GM12872 (cell line): ENCODE results near the gene B3GALT6.

Experiments used
- CTCF ChIP-seq: IDR thresholded peaks from 3 replicates; pipeline ENCODE4 v1.5.1; 2011; ENCODE audit warnings: low read depth, mild to moderate bottlenecking, low read length, moderate library complexity; ENCODE audit not compliant: insufficient read depth

Gene B3GALT6

DNA sequence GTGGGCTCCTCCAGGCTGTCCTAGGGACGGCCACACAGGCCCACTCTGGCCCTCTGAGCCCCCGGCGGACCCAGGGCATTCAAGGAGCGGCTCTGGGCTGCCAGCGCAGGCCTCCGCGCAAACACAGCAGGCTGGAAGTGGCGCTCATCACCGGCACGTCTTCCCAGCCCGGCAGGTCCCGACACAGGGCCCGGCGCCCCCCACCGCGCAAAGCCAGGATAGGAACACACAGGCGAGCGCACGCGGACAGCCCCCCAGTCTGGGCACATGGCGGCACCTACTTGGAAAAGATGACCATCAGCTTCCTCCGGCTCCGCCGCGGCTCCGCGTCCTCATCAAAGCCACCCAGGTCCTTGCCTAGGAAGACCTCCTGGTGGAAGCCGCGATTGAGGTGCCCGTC lies 3.9 kb upstream of the B3GALT6 start:
- TF ChIP-seq CTCF = no peak

- TF ChIP-seq CTCF = no peak
These were observed 3.3 kb upstream of the B3GALT6 start for GRCh38 chr1:1228596-1229321.

- TF ChIP-seq CTCF = no peak
These were observed 2.3 kb upstream of the B3GALT6 start for GRCh38 chr1:1229770-1230169.

DNA sequence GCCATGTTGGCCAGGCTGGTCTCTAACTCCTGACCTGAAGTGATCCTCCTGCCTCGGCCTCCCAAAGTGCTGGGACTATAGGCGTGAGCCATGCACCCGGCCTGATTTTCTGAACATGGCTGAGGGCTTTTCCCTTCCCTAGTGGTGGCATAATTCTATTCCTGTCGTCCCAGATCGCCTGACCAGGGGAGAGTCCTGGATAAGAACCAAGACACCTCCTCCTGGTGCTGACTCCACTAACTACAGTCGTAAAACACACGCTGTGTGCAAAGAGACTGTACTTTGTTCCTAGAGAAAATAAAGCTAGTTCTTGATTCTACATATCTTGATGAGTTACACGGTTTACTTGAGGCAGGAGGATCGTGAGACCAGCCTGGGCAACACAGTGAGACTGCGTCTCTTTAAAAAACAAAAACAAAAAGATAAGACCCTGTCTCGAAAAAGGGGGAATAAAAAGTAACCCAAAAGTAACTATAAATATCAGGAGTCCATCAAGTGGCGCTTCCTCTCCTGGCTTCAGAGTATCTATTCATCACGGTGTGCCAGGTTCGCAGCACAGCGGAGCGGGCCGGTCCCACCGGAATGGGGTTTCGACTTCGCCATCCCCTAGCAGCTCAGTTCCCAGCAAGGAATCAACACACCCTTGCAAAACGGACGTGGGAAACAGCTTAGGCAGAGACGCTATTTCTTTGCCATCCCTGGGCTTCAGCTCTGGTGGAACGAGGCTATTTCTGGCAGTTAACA lies 1.2 kb upstream of the B3GALT6 start:
- TF ChIP-seq CTCF = peak; percentile 21; the same call in 1 of the 3 replicates

GRCh38 chr1:1231400-1232207 lies 433 bp upstream of the B3GALT6 start, which contains the start of gene SDF4:
Gene SDF4 (minus strand): TSS chr1:1232001. CDS start chr1:1228772, 3,229 bp downstream.
- no peak for TF ChIP-seq CTCF

GRCh38 chr1:1232796-1233566 lies 944 bp downstream of the B3GALT6 start:
- no peak for TF ChIP-seq CTCF
